ENCODE data around the gene GRM4.

- TF ChIP-seq CTCF (IDR thresholded peaks at IDR 0.05) (no peak), POLR2A (IDR thresholded peaks at IDR 0.05) (no peak)
These were observed 114.1 kb downstream of the GRM4 start for GRCh38 chr6:34031625-34032383.

Data from Peyer's patch (tissue), 4 donors.